ENCODE results near the gene ENPP6. TPM values are rescaled to one million over a fixed set of nuclear protein-coding genes. Genes with fewer than 3 reads are reported as not detected.

Gene ENPP6
- total and polyA plus RNA-seq, 2 experiments from 2014 or later: 0.11 TPM; not detected in 1

DNA sequence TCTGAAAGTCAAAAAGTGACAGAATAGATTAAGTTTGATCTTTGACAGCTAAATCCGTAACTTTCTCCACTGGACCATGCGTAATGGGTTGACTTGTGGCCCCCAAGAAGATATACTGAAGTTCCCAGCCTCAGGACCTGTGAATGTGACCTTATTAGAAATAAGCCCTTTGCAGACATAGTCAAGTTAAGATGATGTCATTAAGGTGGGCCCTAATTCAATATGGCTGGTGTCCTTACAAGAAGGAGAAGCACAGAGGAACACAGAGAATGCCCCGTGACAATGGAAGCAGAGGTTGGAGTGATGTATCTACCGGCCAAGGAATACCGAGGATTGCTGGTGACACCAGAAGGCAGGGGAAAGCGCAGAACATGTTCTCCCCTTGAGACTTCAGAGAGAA lies 14.4 kb downstream of the ENPP6 start:
- no peak for ATAC-seq
- Histone ChIP-seq H3F3A (replicated peaks; ENCODE audit: low read depth) (no peaks in the 10 kb centered on the region), H3K4me3 (no peak overlapping the region), H3K4me2 (no peak overlapping the region), H3K27ac (ENCODE audit: low read depth) (no peak overlapping the region), H4K20me1 (replicated peaks; ENCODE audit: insufficient read depth) (no peaks in the 10 kb centered on the region), H3K79me2 (replicated peaks; ENCODE audit: insufficient read depth) (no peaks in the 10 kb centered on the region), H3K36me3 (ENCODE audit: insufficient read depth) (no peaks in the 10 kb centered on the region), H3K27me3 (ENCODE audit: insufficient read depth) (no peaks in the 10 kb centered on the region), H2AFZ (no peak overlapping the region), H3K9me2 (ENCODE audit: insufficient read depth) (peaks cover 3% of the 10 kb centered on the region; the same call in 1 of the 2 replicates), H3K4me1 (ENCODE audit: insufficient read depth) (no peaks in the 10 kb centered on the region)
- Mint-ChIP-seq H3K9me3 (peaks cover 7% of the 10 kb centered on the region; the same call in 1 of the 3 replicates), H3K36me3 (ENCODE audit: low read depth) (peaks cover 9% of the 10 kb centered on the region), H3K27me3 (ENCODE audit: insufficient read depth, low read depth, poor library complexity) (peaks cover 15% of the 10 kb centered on the region), H3K4me1 (peaks cover 26% of the 10 kb centered on the region), H3K27ac (no peak overlapping the region), H3K4me3 (no peak overlapping the region)
- TF ChIP-seq, protein P1, sequence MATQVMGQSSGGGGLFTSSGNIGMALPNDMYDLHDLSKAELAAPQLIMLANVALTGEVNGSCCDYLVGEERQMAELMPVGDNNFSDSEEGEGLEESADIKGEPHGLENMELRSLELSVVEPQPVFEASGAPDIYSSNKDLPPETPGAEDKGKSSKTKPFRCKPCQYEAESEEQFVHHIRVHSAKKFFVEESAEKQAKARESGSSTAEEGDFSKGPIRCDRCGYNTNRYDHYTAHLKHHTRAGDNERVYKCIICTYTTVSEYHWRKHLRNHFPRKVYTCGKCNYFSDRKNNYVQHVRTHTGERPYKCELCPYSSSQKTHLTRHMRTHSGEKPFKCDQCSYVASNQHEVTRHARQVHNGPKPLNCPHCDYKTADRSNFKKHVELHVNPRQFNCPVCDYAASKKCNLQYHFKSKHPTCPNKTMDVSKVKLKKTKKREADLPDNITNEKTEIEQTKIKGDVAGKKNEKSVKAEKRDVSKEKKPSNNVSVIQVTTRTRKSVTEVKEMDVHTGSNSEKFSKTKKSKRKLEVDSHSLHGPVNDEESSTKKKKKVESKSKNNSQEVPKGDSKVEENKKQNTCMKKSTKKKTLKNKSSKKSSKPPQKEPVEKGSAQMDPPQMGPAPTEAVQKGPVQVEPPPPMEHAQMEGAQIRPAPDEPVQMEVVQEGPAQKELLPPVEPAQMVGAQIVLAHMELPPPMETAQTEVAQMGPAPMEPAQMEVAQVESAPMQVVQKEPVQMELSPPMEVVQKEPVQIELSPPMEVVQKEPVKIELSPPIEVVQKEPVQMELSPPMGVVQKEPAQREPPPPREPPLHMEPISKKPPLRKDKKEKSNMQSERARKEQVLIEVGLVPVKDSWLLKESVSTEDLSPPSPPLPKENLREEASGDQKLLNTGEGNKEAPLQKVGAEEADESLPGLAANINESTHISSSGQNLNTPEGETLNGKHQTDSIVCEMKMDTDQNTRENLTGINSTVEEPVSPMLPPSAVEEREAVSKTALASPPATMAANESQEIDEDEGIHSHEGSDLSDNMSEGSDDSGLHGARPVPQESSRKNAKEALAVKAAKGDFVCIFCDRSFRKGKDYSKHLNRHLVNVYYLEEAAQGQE (IDR thresholded peaks at IDR 0.05; ENCODE audit: unreplicated experiment): no peak
- TF ChIP-seq CREB1 (CRISPR knock-in tag; IDR thresholded peaks at IDR 0.05; ENCODE audit: low read depth): no peak
- TF ChIP-seq, protein P2, sequence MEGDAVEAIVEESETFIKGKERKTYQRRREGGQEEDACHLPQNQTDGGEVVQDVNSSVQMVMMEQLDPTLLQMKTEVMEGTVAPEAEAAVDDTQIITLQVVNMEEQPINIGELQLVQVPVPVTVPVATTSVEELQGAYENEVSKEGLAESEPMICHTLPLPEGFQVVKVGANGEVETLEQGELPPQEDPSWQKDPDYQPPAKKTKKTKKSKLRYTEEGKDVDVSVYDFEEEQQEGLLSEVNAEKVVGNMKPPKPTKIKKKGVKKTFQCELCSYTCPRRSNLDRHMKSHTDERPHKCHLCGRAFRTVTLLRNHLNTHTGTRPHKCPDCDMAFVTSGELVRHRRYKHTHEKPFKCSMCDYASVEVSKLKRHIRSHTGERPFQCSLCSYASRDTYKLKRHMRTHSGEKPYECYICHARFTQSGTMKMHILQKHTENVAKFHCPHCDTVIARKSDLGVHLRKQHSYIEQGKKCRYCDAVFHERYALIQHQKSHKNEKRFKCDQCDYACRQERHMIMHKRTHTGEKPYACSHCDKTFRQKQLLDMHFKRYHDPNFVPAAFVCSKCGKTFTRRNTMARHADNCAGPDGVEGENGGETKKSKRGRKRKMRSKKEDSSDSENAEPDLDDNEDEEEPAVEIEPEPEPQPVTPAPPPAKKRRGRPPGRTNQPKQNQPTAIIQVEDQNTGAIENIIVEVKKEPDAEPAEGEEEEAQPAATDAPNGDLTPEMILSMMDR (conservative IDR thresholded peaks at IDR 0.05; ENCODE audit: low read depth in 2 of 2): no peak
- TF ChIP-seq, protein P3, sequence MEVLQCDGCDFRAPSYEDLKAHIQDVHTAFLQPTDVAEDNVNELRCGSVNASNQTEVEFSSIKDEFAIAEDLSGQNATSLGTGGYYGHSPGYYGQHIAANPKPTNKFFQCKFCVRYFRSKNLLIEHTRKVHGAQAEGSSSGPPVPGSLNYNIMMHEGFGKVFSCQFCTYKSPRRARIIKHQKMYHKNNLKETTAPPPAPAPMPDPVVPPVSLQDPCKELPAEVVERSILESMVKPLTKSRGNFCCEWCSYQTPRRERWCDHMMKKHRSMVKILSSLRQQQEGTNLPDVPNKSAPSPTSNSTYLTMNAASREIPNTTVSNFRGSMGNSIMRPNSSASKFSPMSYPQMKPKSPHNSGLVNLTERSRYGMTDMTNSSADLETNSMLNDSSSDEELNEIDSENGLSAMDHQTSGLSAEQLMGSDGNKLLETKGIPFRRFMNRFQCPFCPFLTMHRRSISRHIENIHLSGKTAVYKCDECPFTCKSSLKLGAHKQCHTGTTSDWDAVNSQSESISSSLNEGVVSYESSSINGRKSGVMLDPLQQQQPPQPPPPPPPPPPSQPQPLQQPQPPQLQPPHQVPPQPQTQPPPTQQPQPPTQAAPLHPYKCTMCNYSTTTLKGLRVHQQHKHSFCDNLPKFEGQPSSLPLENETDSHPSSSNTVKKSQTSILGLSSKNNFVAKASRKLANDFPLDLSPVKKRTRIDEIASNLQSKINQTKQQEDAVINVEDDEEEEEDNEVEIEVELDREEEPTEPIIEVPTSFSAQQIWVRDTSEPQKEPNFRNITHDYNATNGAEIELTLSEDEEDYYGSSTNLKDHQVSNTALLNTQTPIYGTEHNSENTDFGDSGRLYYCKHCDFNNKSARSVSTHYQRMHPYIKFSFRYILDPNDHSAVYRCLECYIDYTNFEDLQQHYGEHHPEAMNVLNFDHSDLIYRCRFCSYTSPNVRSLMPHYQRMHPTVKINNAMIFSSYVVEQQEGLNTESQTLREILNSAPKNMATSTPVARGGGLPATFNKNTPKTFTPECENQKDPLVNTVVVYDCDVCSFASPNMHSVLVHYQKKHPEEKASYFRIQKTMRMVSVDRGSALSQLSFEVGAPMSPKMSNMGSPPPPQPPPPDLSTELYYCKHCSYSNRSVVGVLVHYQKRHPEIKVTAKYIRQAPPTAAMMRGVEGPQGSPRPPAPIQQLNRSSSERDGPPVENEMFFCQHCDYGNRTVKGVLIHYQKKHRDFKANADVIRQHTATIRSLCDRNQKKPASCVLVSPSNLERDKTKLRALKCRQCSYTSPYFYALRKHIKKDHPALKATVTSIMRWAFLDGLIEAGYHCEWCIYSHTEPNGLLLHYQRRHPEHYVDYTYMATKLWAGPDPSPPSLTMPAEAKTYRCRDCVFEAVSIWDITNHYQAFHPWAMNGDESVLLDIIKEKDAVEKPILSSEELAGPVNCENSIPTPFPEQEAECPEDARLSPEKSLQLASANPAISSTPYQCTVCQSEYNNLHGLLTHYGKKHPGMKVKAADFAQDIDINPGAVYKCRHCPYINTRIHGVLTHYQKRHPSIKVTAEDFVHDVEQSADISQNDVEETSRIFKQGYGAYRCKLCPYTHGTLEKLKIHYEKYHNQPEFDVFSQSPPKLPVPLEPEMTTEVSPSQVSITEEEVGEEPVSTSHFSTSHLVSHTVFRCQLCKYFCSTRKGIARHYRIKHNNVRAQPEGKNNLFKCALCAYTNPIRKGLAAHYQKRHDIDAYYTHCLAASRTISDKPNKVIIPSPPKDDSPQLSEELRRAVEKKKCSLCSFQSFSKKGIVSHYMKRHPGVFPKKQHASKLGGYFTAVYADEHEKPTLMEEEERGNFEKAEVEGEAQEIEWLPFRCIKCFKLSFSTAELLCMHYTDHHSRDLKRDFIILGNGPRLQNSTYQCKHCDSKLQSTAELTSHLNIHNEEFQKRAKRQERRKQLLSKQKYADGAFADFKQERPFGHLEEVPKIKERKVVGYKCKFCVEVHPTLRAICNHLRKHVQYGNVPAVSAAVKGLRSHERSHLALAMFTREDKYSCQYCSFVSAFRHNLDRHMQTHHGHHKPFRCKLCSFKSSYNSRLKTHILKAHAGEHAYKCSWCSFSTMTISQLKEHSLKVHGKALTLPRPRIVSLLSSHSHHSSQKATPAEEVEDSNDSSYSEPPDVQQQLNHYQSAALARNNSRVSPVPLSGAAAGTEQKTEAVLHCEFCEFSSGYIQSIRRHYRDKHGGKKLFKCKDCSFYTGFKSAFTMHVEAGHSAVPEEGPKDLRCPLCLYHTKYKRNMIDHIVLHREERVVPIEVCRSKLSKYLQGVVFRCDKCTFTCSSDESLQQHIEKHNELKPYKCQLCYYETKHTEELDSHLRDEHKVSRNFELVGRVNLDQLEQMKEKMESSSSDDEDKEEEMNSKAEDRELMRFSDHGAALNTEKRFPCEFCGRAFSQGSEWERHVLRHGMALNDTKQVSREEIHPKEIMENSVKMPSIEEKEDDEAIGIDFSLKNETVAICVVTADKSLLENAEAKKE (CRISPR knock-in tag; IDR thresholded peaks at IDR 0.05): no peak
- no peak for TF ChIP-seq EZH2 (IDR thresholded peaks at IDR 0.05; ENCODE audit: low read depth, unreplicated experiment)
- no peak for TF ChIP-seq ZNF114 (CRISPR knock-in tag; IDR thresholded peaks at IDR 0.05)
- TF ChIP-seq POLR2AphosphoS5 (IDR thresholded peaks at IDR 0.05; ENCODE audit: low read depth): no peak
- no peak for TF ChIP-seq EZH2phosphoT487 (IDR thresholded peaks at IDR 0.05; ENCODE audit: unreplicated experiment)
- TF ChIP-seq ZNF331 (CRISPR knock-in tag; IDR thresholded peaks at IDR 0.05; ENCODE audit: low read depth): no peak
- no peak for TF ChIP-seq STAT1 (IDR thresholded peaks at IDR 0.05; ENCODE audit: unreplicated experiment)
- TF ChIP-seq NANOG (IDR thresholded peaks at IDR 0.05; ENCODE audit: borderline replicate concordance): no peak
- no peak for TF ChIP-seq JUNB (IDR thresholded peaks at IDR 0.05; ENCODE audit: unreplicated experiment)
- TF ChIP-seq, protein P4, sequence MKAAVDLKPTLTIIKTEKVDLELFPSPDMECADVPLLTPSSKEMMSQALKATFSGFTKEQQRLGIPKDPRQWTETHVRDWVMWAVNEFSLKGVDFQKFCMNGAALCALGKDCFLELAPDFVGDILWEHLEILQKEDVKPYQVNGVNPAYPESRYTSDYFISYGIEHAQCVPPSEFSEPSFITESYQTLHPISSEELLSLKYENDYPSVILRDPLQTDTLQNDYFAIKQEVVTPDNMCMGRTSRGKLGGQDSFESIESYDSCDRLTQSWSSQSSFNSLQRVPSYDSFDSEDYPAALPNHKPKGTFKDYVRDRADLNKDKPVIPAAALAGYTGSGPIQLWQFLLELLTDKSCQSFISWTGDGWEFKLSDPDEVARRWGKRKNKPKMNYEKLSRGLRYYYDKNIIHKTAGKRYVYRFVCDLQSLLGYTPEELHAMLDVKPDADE (IDR thresholded peaks at IDR 0.05): no peak
- DNase-seq (ENCODE audit: low spot score): no peak
